ENCODE data around the gene RSPRY1.

DNA sequence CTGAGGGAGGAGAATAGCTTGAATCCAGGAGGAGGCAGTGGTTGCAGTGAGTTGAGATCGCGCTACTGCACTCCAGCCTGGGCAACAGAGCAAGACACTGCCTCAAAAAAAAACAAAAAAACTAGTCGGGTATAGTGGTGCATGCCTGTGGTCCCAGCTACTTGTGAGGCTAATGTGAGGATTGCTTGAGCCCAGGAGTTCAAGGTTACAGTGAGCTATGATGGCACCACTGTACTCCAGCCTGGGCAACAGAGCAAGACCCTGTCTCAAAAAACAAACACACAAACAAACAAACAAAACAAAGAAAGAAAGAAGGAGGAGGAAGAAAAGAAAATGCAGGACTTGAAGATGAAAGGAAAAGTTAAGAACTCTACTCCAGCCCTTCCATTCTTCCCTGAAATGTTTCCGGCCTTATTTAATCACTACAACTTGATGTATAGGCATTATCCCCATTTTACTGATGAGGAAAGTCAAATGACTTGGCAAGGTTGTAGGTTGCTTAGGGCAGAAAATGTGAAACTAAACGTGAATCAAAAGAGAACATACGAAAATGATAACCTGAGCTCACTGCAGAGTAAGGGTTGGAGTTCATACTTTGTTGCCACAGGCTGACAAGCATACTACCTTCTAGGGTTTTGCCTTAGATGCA lies 30.3 kb upstream of the RSPRY1 start:
- TF ChIP-seq, protein P1, sequence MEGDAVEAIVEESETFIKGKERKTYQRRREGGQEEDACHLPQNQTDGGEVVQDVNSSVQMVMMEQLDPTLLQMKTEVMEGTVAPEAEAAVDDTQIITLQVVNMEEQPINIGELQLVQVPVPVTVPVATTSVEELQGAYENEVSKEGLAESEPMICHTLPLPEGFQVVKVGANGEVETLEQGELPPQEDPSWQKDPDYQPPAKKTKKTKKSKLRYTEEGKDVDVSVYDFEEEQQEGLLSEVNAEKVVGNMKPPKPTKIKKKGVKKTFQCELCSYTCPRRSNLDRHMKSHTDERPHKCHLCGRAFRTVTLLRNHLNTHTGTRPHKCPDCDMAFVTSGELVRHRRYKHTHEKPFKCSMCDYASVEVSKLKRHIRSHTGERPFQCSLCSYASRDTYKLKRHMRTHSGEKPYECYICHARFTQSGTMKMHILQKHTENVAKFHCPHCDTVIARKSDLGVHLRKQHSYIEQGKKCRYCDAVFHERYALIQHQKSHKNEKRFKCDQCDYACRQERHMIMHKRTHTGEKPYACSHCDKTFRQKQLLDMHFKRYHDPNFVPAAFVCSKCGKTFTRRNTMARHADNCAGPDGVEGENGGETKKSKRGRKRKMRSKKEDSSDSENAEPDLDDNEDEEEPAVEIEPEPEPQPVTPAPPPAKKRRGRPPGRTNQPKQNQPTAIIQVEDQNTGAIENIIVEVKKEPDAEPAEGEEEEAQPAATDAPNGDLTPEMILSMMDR (conservative IDR thresholded peaks at IDR 0.05 in 1 of 2, IDR thresholded peaks at IDR 0.05 in 1 of 2; ENCODE audit: low read depth in 1 of 2, low read length in 2 of 2), result no peak
- TF ChIP-seq EZH2 (IDR thresholded peaks at IDR 0.05; ENCODE audit: low read length, missing control alignments), result no peak

All from fibroblast of lung (primary cell).